Body of pancreas (tissue), 4 donors: ENCODE results near the gene ZAR1. TPM values are rescaled to one million over a fixed set of nuclear protein-coding genes. Genes with fewer than 3 reads are reported as not detected.

ENCODE experiments used
- ATAC-seq: fragments of 150-250 bp; one replicate; pipeline ENCODE4 v1.9.1; 2016
- DNase-seq, 4 donors: peaks; one replicate each; pipeline ENCODE4 v3.0.0-alpha.2; 2019
- H3K27ac ChIP-seq, 4 donors: fragments of 200-600 bp; sonication (generic); 1 replicate in 3 of 4; 2 replicates in 1 of 4; pipeline versions ENCODE4 v1.5.1 to v1.6.1; 2016 to 2019; ENCODE audit warnings: mild to moderate bottlenecking in 1 of 4, mixed read lengths in 1 of 4, moderate library complexity in 1 of 4
- H3K27me3 ChIP-seq, 2 donors: fragments of 200-600 bp; sonication (generic); one replicate each; pipeline ENCODE4 v1.6.0; 2016; ENCODE audit warnings: mild to moderate bottlenecking in 1 of 2
- H3K36me3 ChIP-seq, 2 donors: fragments of 200-600 bp; sonication (generic); replicated peaks in 1 of 2; 2 replicates each; pipeline ENCODE4 v1.5.1; 2016; ENCODE audit warnings: low read depth in 2 of 2; ENCODE audit not compliant: insufficient read depth in 1 of 2
- H3K4me1 ChIP-seq: fragments of 200-600 bp; sonication (generic); one replicate; pipeline ENCODE4 v1.6.0; 2016
- H3K4me3 ChIP-seq, 2 donors: fragments of 200-600 bp; sonication (generic); 1 replicate in 1 of 2; 2 replicates in 1 of 2; pipeline ENCODE4 v1.5.1; 2016 to 2019
- H3K9me3 ChIP-seq, 3 donors: fragments of 200-600 bp; sonication (generic); 1 replicate in 2 of 3; 2 replicates in 1 of 3; pipeline ENCODE4 v1.5.1; 2016
- CTCF ChIP-seq, 7 experiments: fragments of 450-650 bp in 4 of 7; fragments of 200-600 bp in 3 of 7; sonication (generic) in 3 of 7; IDR thresholded peaks; one replicate each; pipeline ENCODE4 v1.5.1; 2016 to 2019; ENCODE audit warnings: antibody characterized with exemption in 7 of 7
- POLR2A ChIP-seq, 3 donors: fragments of 450-650 bp; IDR thresholded peaks; one replicate each; pipeline ENCODE4 v1.6.1; 2016; ENCODE audit warnings: antibody characterized with exemption in 3 of 3, mild to moderate bottlenecking in 2 of 3
- WGBS, 2 donors: methylation state at CpG; one replicate each; pipeline ENCODE4 v1.1.5; 2017; 5-methylcytosine and 5-hydroxymethylcytosine counted together
- intact Hi-C: fragments of 100-400 bp; cut with DNase I; formaldehyde crosslinking; loops from one replicate; pipeline ENCODE4 v1.15.1; 2023
- total RNA-seq, 2 donors: library from RNA; depleted of rRNA; stranded (reverse); fragments of >200 nt; gene quantifications; one replicate each; pipeline ENCODE4 v1.1.0, GENCODE V29; 2016

The ZAR1 gene
- total RNA-seq, 2 donors from 2014 or later: not detected

- ATAC-seq: no peak
Observed at GRCh38 chr4:48467442-48467841, 22.6 kb upstream of the ZAR1 start.

GRCh38 chr4:48467891-48468290 is 22.2 kb upstream of the ZAR1 start:
- no peak for DNase-seq
- H3K4me1 ChIP-seq: no peaks in the 10 kb centered on the region
- H3K9me3 ChIP-seq: no peaks in the 10 kb centered on the region
- H3K4me3 ChIP-seq: no peak overlapping the region
- H3K27ac ChIP-seq: no peak overlapping the region
- no peak for TF ChIP-seq POLR2A (IDR thresholded peaks at IDR 0.05)
- no peak for TF ChIP-seq CTCF (IDR thresholded peaks at IDR 0.05)
- H3K27me3 ChIP-seq: no peaks in the 10 kb centered on the region
- no peaks in the 10 kb centered on the region for H3K36me3 ChIP-seq
- intact Hi-C loops: no loop called here
- WGBS, 2 donors: 58 to 74% methylated on average over 4 to 5 of the region's 5 CpGs
- no peak for ATAC-seq

More at GRCh38 chr4:48467442-48467841, 22.6 kb upstream of the ZAR1 start:
- H3K36me3 ChIP-seq: no peaks in the 10 kb centered on the region
- no peak overlapping the region for H3K4me3 ChIP-seq
- H3K9me3 ChIP-seq: no peaks in the 10 kb centered on the region
- TF ChIP-seq CTCF (IDR thresholded peaks at IDR 0.05) (no peak), POLR2A (IDR thresholded peaks at IDR 0.05) (no peak)
- no peaks in the 10 kb centered on the region for H3K4me1 ChIP-seq
- no peaks in the 10 kb centered on the region for H3K27me3 ChIP-seq
- no peak for DNase-seq
- 52 to 66% methylated on average over 2 of the region's 2 CpGs for WGBS, 2 donors
- intact Hi-C loops: no loop called here
- no peak overlapping the region for H3K27ac ChIP-seq

GRCh38 chr4:48470137-48470536 is 19.9 kb upstream of the ZAR1 start:
- H3K27me3 ChIP-seq: no peaks in the 10 kb centered on the region
- TF ChIP-seq POLR2A (IDR thresholded peaks at IDR 0.05): no peak
- TF ChIP-seq CTCF (IDR thresholded peaks at IDR 0.05): no peak
- ATAC-seq: no peak
- intact Hi-C loops: no loop called here
- no peak for DNase-seq
- WGBS, 2 donors: 24 to 66% methylated on average over 1 of the region's 1 CpG
- H3K9me3 ChIP-seq: no peaks in the 10 kb centered on the region
- H3K4me3 ChIP-seq: no peak overlapping the region
- no peak overlapping the region for H3K27ac ChIP-seq
- no peaks in the 10 kb centered on the region for H3K36me3 ChIP-seq
- H3K4me1 ChIP-seq: no peaks in the 10 kb centered on the region

GRCh38 chr4:48470570-48470969 is 19.5 kb upstream of the ZAR1 start:
- WGBS, 2 donors: 21 to 29% methylated on average over 2 of the region's 2 CpGs
- H3K4me3 ChIP-seq: no peak overlapping the region
- H3K27ac ChIP-seq: no peak overlapping the region
- TF ChIP-seq CTCF (IDR thresholded peaks at IDR 0.05) (no peak), POLR2A (IDR thresholded peaks at IDR 0.05) (no peak)
- intact Hi-C loops: no loop called here
- no peaks in the 10 kb centered on the region for H3K4me1 ChIP-seq
- no peak for DNase-seq
- ATAC-seq: no peak
- H3K9me3 ChIP-seq: no peaks in the 10 kb centered on the region
- no peaks in the 10 kb centered on the region for H3K36me3 ChIP-seq
- H3K27me3 ChIP-seq: no peaks in the 10 kb centered on the region

GRCh38 chr4:48472794-48473193 is 17.3 kb upstream of the ZAR1 start:
- DNase-seq: no peak
- intact Hi-C loops: no loop called here
- no peak overlapping the region for H3K27ac ChIP-seq
- no peak for ATAC-seq
- no peak overlapping the region for H3K4me3 ChIP-seq
- WGBS, 2 donors: 80 to 85% methylated on average over 1 of the region's 1 CpG
- H3K4me1 ChIP-seq: no peaks in the 10 kb centered on the region
- no peaks in the 10 kb centered on the region for H3K27me3 ChIP-seq
- no peaks in the 10 kb centered on the region for H3K9me3 ChIP-seq
- H3K36me3 ChIP-seq: no peaks in the 10 kb centered on the region
- no peak for TF ChIP-seq POLR2A (IDR thresholded peaks at IDR 0.05)
- no peak for TF ChIP-seq CTCF (IDR thresholded peaks at IDR 0.05)
